ENCODE measurements around the gene POLDIP2. TPM values are rescaled to one million over a fixed set of nuclear protein-coding genes. Genes with fewer than 3 reads are reported as not detected.

Gene POLDIP2
- total and polyA plus RNA-seq, 2 donors (not counting 1 experiment from before 2014, with no cell fraction given): 30.2 to 35.7 TPM

- Mint-ChIP-seq H3K27me3 (no peaks in the 10 kb centered on the region), H3K9me3 (ENCODE audit: insufficient read depth) (no peaks in the 10 kb centered on the region), H3K27ac (no peak overlapping the region), H3K4me3 (no peak overlapping the region), H3K4me1 (peaks cover 10% of the 10 kb centered on the region)
- no peak for DNase-seq
- POLR2A ChIA-PET: interaction anchor here (0.7 kb wide), 1 partner anchor 16 kb away, joined by 3 read pairs; the partner anchor contains the start of gene POLDIP2
- Histone ChIP-seq H3K79me2 (ENCODE audit: control insufficient read depth, insufficient read depth, low read length) (peaks cover 41% of the 10 kb centered on the region), H3K36me3 (replicated peaks in 1 of 2; ENCODE audit: control extremely low read depth in 1 of 2, control insufficient read depth in 1 of 2, extremely low read depth in 1 of 2, insufficient read depth in 2 of 2, low read length in 1 of 2) (peaks cover 0 to 59% of the 10 kb centered on the region in 2 experiments), H3K9ac (ENCODE audit: low read length) (no peak overlapping the region), H3K27ac (ENCODE audit: low read length in 2 of 2) (no peak overlapping the region), H3K9me3 (ENCODE audit: control extremely low read depth in 1 of 3, control insufficient read depth in 2 of 3, insufficient read depth in 1 of 3, low read length in 2 of 3) (no peaks in the 10 kb centered on the region), H3K4me1 (ENCODE audit: control insufficient read depth in 2 of 2, insufficient read depth in 2 of 2, low read length in 2 of 2) (peaks cover 3 to 5% of the 10 kb centered on the region in 2 donors), H2AFZ (ENCODE audit: insufficient read depth, low read depth, low read length, poor library complexity, severe bottlenecking) (no peak overlapping the region), H4K20me1 (ENCODE audit: control insufficient read depth, insufficient read depth, low read length, poor library complexity, severe bottlenecking) (peaks cover 14% of the 10 kb centered on the region), H3K4me2 (replicated peaks; ENCODE audit: low read depth, low read length, poor library complexity, severe bottlenecking) (no peak overlapping the region), H3K27me3 (replicated peaks in 1 of 4; ENCODE audit: control extremely low read depth in 1 of 4, control insufficient read depth in 3 of 4, insufficient read depth in 4 of 4, low read length in 3 of 4) (no peaks in the 10 kb centered on the region), H3K4me3 (ENCODE audit: control extremely low read depth in 1 of 5, extremely low read depth in 1 of 5, insufficient read depth in 1 of 5, low read depth in 2 of 5, low read length in 4 of 5) (no peak overlapping the region)
- ATAC-seq (ENCODE audit: low read depth): no peak
- 100% methylated on average over 11 of the region's 11 CpGs for WGBS (ENCODE audit: insufficient coverage)
- intact Hi-C loops (cut with micrococcal nuclease): no loop called here
- TF ChIP-seq CTCF (IDR thresholded peaks at IDR 0.05): no peak
- TF ChIP-seq EZH2 (IDR thresholded peaks at IDR 0.05; ENCODE audit: borderline replicate concordance, insufficient read depth, low read depth, low read length, poor library complexity, severe bottlenecking): no peak
- CTCF ChIA-PET: no interaction called here
Measured at GRCh38 chr17:28341516-28341915, 15.8 kb downstream of the POLDIP2 start.

GRCh38 chr17:28340374-28340773 is 17.0 kb downstream of the POLDIP2 start:
- Histone ChIP-seq H3K9ac (ENCODE audit: low read length) (no peak overlapping the region), H3K4me1 (ENCODE audit: control insufficient read depth in 2 of 2, insufficient read depth in 2 of 2, low read length in 2 of 2) (peaks cover 10% of the 10 kb centered on the region in 2 donors), H3K79me2 (ENCODE audit: control insufficient read depth, insufficient read depth, low read length) (peaks cover 47% of the 10 kb centered on the region), H3K27ac (ENCODE audit: low read length in 2 of 2) (no peak overlapping the region), H3K4me2 (replicated peaks; ENCODE audit: low read depth, low read length, poor library complexity, severe bottlenecking) (no peak overlapping the region), H2AFZ (ENCODE audit: insufficient read depth, low read depth, low read length, poor library complexity, severe bottlenecking) (no peak overlapping the region), H4K20me1 (ENCODE audit: control insufficient read depth, insufficient read depth, low read length, poor library complexity, severe bottlenecking) (peaks cover 15% of the 10 kb centered on the region), H3K36me3 (replicated peaks in 1 of 2; ENCODE audit: control extremely low read depth in 1 of 2, control insufficient read depth in 1 of 2, extremely low read depth in 1 of 2, insufficient read depth in 2 of 2, low read length in 1 of 2) (peaks cover 0 to 49% of the 10 kb centered on the region in 2 experiments), H3K27me3 (replicated peaks in 1 of 4; ENCODE audit: control extremely low read depth in 1 of 4, control insufficient read depth in 3 of 4, insufficient read depth in 4 of 4, low read length in 3 of 4) (no peaks in the 10 kb centered on the region), H3K4me3 (ENCODE audit: control extremely low read depth in 1 of 5, extremely low read depth in 1 of 5, insufficient read depth in 1 of 5, low read depth in 2 of 5, low read length in 4 of 5) (no peak overlapping the region), H3K9me3 (ENCODE audit: control extremely low read depth in 1 of 3, control insufficient read depth in 2 of 3, insufficient read depth in 1 of 3, low read length in 2 of 3) (no peaks in the 10 kb centered on the region)
- no peaks in the 10 kb centered on the region for H3K9me3 Mint-ChIP-seq (ENCODE audit: insufficient read depth)
- no peak for ATAC-seq (ENCODE audit: low read depth)
- DNase-seq: no peak
- POLR2A ChIA-PET: no interaction called here
- H3K27ac Mint-ChIP-seq: no peak overlapping the region
- WGBS (ENCODE audit: insufficient coverage): 98% methylated on average over 5 of the region's 6 CpGs
- TF ChIP-seq CTCF (IDR thresholded peaks at IDR 0.05) (no peak), EZH2 (IDR thresholded peaks at IDR 0.05; ENCODE audit: borderline replicate concordance, insufficient read depth, low read depth, low read length, poor library complexity, severe bottlenecking) (no peak)
- intact Hi-C loops (cut with micrococcal nuclease): no loop called here
- H3K4me3 Mint-ChIP-seq: no peak overlapping the region
- H3K4me1 Mint-ChIP-seq: peaks cover 18% of the 10 kb centered on the region
- CTCF ChIA-PET: no interaction called here
- no peaks in the 10 kb centered on the region for H3K27me3 Mint-ChIP-seq
